ENCODE measurements around the gene CD19.

DNA sequence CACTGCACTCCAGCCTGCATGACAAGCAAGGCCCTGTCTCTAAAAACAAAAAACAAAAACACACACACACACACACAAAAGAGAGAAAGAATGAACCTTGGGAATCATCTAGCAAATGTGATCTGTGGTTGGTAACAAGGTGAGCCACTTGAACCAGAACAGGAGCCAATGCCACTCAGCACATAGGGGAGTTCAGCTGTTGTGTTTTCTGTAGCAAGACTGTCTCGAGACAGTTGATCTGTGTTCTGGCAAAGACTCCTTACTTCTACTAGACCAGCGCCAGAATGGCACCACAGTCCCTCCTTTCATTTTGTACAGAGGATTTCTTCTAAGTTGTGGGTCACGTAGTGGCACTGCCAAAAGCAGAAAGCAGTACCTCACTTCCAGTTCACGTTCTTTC is 32.8 kb upstream of the CD19 start:
- TF ChIP-seq CTCF (IDR thresholded peaks at IDR 0.05), result no peak
- no peak for TF ChIP-seq POLR2A (IDR thresholded peaks at IDR 0.05)
- TF ChIP-seq POLR2AphosphoS5 (IDR thresholded peaks at IDR 0.05; ENCODE audit: insufficient read depth in 1 of 2, low read depth in 1 of 2), result no peak
